ENCODE data around the gene RXFP4. TPM values are rescaled to one million over a fixed set of nuclear protein-coding genes. Genes with fewer than 3 reads are reported as not detected.

The RXFP4 gene
- total and polyA plus RNA-seq, 2 of the 13 experiments (the other 11 are each of a cell fraction or from before 2014, with no cell fraction given) = 0.38 to 1.4 TPM

DNA sequence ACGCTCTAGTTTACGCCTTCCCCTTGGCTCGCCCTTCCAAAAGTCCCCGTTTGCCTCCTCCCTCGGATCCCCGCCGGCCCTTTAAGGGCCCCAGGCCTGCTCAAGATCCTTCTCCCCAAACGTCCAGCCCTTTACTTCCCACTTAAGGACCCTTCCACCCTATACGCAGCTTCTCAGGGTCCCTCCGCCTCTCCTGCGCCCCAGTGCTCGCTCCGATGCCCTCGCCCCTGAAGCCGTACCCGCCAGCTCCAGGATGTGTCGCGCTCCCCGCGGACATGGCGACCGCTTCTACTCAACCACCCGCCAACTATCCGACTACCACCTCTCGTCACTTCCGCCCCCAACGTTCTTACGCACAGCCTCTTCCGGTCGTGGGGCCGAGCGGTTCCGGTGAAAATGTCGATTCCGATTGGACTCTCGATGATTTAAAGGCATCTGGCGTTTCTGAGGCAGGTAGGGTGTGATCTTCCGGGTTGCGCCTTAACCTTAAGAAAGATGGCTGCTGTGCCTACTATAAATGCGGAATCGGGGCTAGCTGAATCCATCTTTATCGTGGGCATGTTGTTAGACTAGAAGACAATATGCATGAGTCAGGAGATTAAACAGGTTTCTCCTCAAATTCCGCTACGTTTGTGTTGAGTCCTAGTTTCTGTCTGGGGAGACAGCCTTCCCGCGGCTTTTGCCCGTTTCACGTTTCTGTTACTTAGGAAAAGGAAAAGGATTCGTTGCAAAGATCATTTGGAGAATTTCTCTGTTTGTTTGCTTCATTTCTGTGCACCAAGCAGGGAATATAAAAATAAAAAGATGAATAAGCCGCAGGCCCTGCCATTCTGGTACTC lies 7.1 kb upstream of the RXFP4 start, which contains the start of gene KHDC4:
Gene KHDC4, minus strand, starts transcription at position 317 of the 839 bp plus-strand sequence. Its CDS starts 40 bp downstream, at position 277.
- FAIRE-seq (peak; percentile 99), DNase-seq (ENCODE audit: low spot score) (peak; percentile 98), ATAC-seq (peak; percentile 95)
- intact Hi-C loops (cut with micrococcal nuclease; ENCODE audit: unreplicated experiment) (no loop called here), in situ Hi-C loops (cut with HindIII; ENCODE audit: extremely low pct_ligation_motif_present, low pct_unique_long_range_greater_than_20kb) (loop anchor here (10.0 kb wide), 1 partner anchor 50 kb away; no protein-coding TSS in a partner anchor)
- ChIA-PET CTCF (ENCODE audit: low intra/inter-chr PET ratio, low total read pairs) (no interaction called here), POLR2A (interaction anchor here (0.5 to 3.5 kb wide), 31 partner anchors 8 to 1714 kb away, joined by 3 to 55 read pairs (median 4); partner anchors contain the start of genes ARHGEF2, LAMTOR2, PMF1 and UBAP2L)
- H4K20me1 ChIP-seq (ENCODE audit: insufficient read depth, low read length) = peaks cover 26% of the 10 kb centered on the region; the same call in 1 of the 2 replicates
- peaks cover 56% of the 10 kb centered on the region for H3K4me1 ChIP-seq (ENCODE audit: insufficient read depth, low read length)
- H3K27ac ChIP-seq (ENCODE audit: extremely low read length, insufficient read depth, low read length) = peak within 1 kb of the TSS; percentile 96
- H3K36me3 ChIP-seq (replicated peaks in 1 of 2; ENCODE audit: control insufficient read depth in 1 of 2, insufficient read depth in 2 of 2, low read length in 2 of 2) = peaks cover 3 to 29% of the 10 kb centered on the region in 2 experiments; a peak in 4 of 5 replicates
- under 1% methylated on average over 50 of the region's 50 CpGs for WGBS (ENCODE audit: low lambda C conversion rate)
- peak within 1 kb of the TSS; percentile 83 to 98 (median 97) for H3K4me3 ChIP-seq (replicated peaks in 1 of 3; ENCODE audit: insufficient read depth in 1 of 3, low read depth in 2 of 3, low read length in 3 of 3)
- H3K4me2 ChIP-seq (ENCODE audit: low read depth, low read length) = peak within 1 kb of the TSS; percentile 95
- peak within 1 kb of the TSS; percentile 92 for H3K9ac ChIP-seq (ENCODE audit: insufficient read depth, low read depth, low read length)
- no peaks in the 10 kb centered on the region for H3K9me3 ChIP-seq (ENCODE audit: low read length)
- no TSS peak for BruUV-seq (replicated peaks)
- peak within 1 kb of the TSS; percentile 87 for H2AFZ ChIP-seq (ENCODE audit: low read length)
- peaks cover 46% of the 10 kb centered on the region for H3K79me2 ChIP-seq (ENCODE audit: insufficient read depth, low read length)
- no peaks in the 10 kb centered on the region; a peak in 1 of 5 replicates for H3K27me3 ChIP-seq (ENCODE audit: control insufficient read depth in 1 of 2, insufficient read depth in 2 of 2, low read length in 2 of 2)
- TF ChIP-seq ATF7 (IDR thresholded peaks at IDR 0.05) (no peak), ATF7 (CRISPR knock-in tag; IDR thresholded peaks at IDR 0.05) (no peak), KLF6 (CRISPR knock-in tag; IDR thresholded peaks at IDR 0.05) (peak; percentile 59), ZFP36L1 (CRISPR knock-in tag; IDR thresholded peaks at IDR 0.05) (0 out of 2 replicates have a peak, but pooled peaks have one; percentile 54), SETDB1 (CRISPR knock-in tag; IDR thresholded peaks at IDR 0.05; ENCODE audit: borderline replicate concordance) (no peak), KLF16 (CRISPR knock-in tag; IDR thresholded peaks at IDR 0.05) (0 out of 4 replicates have a peak, but pooled peaks of 1 of the 2 experiments have one; percentile 48), ZNF350 (CRISPR knock-in tag; IDR thresholded peaks at IDR 0.05; ENCODE audit: borderline replicate concordance, low read depth) (peak; percentile 52; the same call in 1 of the 2 replicates), WIZ (CRISPR knock-in tag; IDR thresholded peaks at IDR 0.05) (no peak), FOXA3 (CRISPR knock-in tag; IDR thresholded peaks at IDR 0.05) (no peak; the same call in none of the 2 replicates), SMARCC2 (IDR thresholded peaks at IDR 0.05) (no peak), RFXAP (CRISPR knock-in tag; IDR thresholded peaks at IDR 0.05; ENCODE audit: borderline replicate concordance) (peak; percentile 83), ZNF451 (CRISPR knock-in tag; IDR thresholded peaks at IDR 0.05) (no peak), ZNF761 (CRISPR knock-in tag; conservative IDR thresholded peaks at IDR 0.05) (no peak), MTF1 (CRISPR knock-in tag; IDR thresholded peaks at IDR 0.05) (no peak), BHLHE40 (IDR thresholded peaks at IDR 0.05; ENCODE audit: low read length) (0 out of 2 replicates have a peak, but pooled peaks have one; percentile 4), ZNF44 (CRISPR knock-in tag; IDR thresholded peaks at IDR 0.05) (no peak; the same call in 1 of the 2 replicates), ZNF496 (CRISPR knock-in tag; IDR thresholded peaks at IDR 0.05; ENCODE audit: insufficient replicate concordance) (no peak), NR2F1 (CRISPR knock-in tag; IDR thresholded peaks at IDR 0.05) (no peak), ZFY (CRISPR knock-in tag; IDR thresholded peaks at IDR 0.05) (peak; percentile 95), ZNF274 (CRISPR knock-in tag; IDR thresholded peaks at IDR 0.05) (peak; percentile 74), THYN1 (CRISPR knock-in tag; IDR thresholded peaks at IDR 0.05; ENCODE audit: borderline replicate concordance, low read depth) (no peak), GATAD1 (CRISPR knock-in tag; IDR thresholded peaks at IDR 0.05) (peak; percentile 94)
- TF ChIP-seq, protein P1, sequence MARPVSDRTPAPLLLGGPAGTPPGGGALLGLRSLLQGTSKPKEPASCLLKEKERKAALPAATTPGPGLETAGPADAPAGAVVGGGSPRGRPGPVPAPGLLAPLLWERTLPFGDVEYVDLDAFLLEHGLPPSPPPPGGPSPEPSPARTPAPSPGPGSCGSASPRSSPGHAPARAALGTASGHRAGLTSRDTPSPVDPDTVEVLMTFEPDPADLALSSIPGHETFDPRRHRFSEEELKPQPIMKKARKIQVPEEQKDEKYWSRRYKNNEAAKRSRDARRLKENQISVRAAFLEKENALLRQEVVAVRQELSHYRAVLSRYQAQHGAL (CRISPR knock-in tag; IDR thresholded peaks at IDR 0.05; ENCODE audit: not compliant biosample characterization) = no peak
- TF ChIP-seq, protein P2, sequence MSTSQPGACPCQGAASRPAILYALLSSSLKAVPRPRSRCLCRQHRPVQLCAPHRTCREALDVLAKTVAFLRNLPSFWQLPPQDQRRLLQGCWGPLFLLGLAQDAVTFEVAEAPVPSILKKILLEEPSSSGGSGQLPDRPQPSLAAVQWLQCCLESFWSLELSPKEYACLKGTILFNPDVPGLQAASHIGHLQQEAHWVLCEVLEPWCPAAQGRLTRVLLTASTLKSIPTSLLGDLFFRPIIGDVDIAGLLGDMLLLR (CRISPR knock-in tag; IDR thresholded peaks at IDR 0.05) = peak; percentile 49; the same call in 1 of the 2 replicates

All from HepG2 (cell line).